Upper lobe of left lung (tissue), 4 donors: Measurements from ENCODE around the gene PTCHD1.

Experiments used
- EP300 ChIP-seq, 4 donors: sonication (generic); formaldehyde crosslinking; IDR thresholded peaks; one replicate each; pipeline ENCODE4 v1.5.1; 2017; ENCODE audit warnings: antibody characterized with exemption in 4 of 4, control low read depth in 2 of 4
- POLR2A ChIP-seq, 4 donors: fragments of 450-650 bp; IDR thresholded peaks; one replicate each; pipeline ENCODE4 v1.5.1; 2016 to 2017; ENCODE audit warnings: antibody characterized with exemption in 4 of 4, mild to moderate bottlenecking in 2 of 4
- POLR2AphosphoS5 ChIP-seq, 2 donors: sonication (generic); formaldehyde crosslinking; IDR thresholded peaks; one replicate each; pipeline ENCODE4 v1.5.1; 2017; ENCODE audit warnings: antibody characterized with exemption in 2 of 2
- TF ChIP-seq, protein P1 (sequence below), 6 experiments: fragments of 450-650 bp in 4 of 6; fragments of 200-600 bp in 2 of 6; sonication (generic) in 2 of 6; IDR thresholded peaks; one replicate each; pipeline ENCODE4 v1.5.1; 2016 to 2019; ENCODE audit warnings: antibody characterized with exemption in 6 of 6

DNA sequence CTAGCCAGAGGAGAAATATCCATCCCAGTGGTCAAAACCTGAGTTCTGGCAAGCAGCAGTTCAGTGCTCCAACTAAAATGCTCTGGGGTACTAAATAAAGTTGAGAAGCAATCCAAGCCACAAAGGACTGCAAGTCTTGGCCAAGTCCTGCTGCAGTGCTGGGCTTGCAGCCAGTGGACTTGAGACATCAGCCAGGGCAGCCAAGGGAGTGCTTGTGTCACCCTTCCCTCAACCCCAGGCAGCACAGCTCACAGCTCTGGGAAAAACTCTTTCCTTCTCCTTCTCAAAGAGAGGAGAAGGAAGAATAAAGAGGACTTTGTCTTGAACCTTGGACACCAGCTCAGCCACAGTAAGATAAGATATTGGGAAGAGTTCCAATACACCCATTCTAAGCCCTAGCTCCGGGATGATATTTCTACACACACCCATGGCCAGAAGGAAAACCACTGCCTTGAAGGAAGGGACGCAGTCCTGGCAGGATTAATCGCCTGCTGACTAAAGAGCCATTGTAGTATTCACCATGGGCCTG is 99.8 kb downstream of the PTCHD1 start:
- TF ChIP-seq, protein P1, sequence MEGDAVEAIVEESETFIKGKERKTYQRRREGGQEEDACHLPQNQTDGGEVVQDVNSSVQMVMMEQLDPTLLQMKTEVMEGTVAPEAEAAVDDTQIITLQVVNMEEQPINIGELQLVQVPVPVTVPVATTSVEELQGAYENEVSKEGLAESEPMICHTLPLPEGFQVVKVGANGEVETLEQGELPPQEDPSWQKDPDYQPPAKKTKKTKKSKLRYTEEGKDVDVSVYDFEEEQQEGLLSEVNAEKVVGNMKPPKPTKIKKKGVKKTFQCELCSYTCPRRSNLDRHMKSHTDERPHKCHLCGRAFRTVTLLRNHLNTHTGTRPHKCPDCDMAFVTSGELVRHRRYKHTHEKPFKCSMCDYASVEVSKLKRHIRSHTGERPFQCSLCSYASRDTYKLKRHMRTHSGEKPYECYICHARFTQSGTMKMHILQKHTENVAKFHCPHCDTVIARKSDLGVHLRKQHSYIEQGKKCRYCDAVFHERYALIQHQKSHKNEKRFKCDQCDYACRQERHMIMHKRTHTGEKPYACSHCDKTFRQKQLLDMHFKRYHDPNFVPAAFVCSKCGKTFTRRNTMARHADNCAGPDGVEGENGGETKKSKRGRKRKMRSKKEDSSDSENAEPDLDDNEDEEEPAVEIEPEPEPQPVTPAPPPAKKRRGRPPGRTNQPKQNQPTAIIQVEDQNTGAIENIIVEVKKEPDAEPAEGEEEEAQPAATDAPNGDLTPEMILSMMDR (IDR thresholded peaks at IDR 0.05): no peak
- TF ChIP-seq POLR2A (IDR thresholded peaks at IDR 0.05) (no peak), EP300 (IDR thresholded peaks at IDR 0.05) (no peak), POLR2AphosphoS5 (IDR thresholded peaks at IDR 0.05) (no peak)
